ENCODE data around the gene RANBP3.
A peak's percentile ranks its signal among the peaks of the same experiment; 100 is the strongest.
"Not testable (repeated sequence)": the region's sequence is repeated elsewhere in the genome, so short reads cannot be mapped to it uniquely, and the experiment has no call there.

Gene RANBP3

DNA sequence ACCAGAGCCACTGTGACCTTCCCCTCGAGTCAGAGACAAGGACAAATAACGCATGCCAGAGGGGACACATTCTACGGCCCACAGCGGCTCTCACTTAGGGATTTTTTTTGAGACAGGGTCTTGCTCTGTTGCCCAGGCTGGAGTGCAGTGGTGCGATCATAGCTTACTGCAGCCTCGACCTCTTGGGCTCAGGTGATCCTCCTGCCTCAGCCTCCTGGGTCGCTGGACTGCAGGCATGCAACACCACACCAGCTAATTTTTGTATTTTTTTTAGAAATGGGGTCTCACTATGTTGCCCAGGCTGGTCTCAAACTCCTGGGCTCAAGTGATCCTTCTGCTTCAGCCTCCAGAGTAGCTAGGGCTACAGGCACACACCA lies 28.1 kb upstream of the RANBP3 start:
- DNase-seq = not testable (repeated sequence)

- DNase-seq = no peak
Observed at GRCh38 chr19:6005321-6006069, 27.6 kb upstream of the RANBP3 start.

DNA sequence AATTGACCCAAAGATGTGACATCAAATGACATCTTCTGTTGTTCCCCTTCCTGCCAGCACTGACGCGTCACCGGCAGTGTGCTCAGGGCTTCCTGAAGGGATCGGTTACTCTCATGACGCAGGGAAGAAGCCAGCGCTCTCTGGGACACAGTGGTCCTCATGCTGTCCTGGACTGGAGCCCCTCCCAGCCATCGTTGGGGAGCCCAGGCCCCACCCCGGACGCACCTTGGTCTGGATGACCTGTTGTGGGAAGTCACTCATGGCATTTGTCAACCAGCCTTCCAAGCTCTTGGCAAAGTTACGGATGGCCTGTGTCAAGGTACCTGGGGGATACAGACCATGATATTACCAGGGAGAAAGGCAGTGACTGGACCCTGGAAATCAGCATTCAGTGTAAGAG lies 26.0 kb upstream of the RANBP3 start:
- no peak for DNase-seq

- DNase-seq = no peak
Observed at GRCh38 chr19:6002591-6002990, 24.7 kb upstream of the RANBP3 start.

- no peak for DNase-seq
Observed at GRCh38 chr19:6000228-6000847, 22.4 kb upstream of the RANBP3 start.

GRCh38 chr19:5999693-6000092 lies 21.8 kb upstream of the RANBP3 start:
- no peak for DNase-seq

DNA sequence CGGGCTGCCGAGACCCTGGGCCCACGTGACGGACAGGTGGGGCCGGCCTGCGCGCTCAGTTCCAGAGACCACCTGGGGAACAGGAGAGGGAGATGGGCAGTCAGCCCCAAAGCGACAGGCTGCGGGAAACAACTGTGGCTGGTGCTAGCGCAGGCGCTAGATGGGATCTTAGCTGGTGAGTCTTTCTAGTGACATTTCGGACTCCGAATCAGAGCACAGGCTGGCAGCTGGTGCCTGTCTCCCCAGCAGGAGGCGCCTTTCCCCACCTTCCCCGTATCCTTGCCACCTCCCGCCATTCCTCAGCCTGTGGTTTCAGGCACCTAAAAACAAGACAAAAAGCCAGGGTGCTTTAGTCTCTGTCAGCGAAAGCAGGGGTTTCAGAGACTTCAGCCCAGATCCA lies 19.4 kb upstream of the RANBP3 start:
- DNase-seq = no peak

DNA sequence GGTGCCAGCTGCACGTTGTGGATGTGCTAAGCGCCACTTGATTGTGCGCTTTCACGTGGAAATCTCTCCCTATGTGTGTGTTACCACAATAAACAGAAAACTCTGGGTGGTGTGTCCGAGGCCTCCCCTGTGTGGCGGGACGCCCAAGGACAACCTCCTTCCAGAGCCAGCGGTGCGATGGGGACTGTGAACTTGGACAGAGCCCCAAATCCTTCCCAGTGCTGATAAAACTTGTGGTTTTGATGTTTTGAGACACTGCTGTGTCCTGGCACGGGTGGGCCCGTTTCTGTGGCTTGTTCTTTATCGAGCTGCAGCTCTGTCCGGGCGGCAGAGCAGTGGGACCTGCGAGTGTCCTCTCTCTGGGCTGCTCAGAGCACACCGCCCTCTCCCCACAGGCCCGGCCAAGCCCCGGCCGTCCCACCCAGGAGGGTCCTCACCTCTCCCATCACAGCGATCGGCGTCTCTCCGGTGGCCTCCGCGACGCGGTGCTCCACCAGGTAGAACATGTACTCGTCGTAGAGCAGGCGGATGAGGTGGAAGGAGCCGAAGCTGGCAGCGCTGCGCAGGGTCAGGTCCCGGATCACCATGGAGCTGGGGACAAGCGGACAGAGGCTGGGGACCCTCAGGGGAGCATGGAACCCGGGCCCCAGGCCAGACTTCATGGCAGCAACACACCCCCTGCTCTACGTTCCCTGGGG lies 18.8 kb upstream of the RANBP3 start:
- no peak for DNase-seq

GRCh38 chr19:5996102-5996501 lies 18.2 kb upstream of the RANBP3 start:
- DNase-seq = no peak

- DNase-seq = no peak
Observed at GRCh38 chr19:5995606-5996005, 17.7 kb upstream of the RANBP3 start.

DNA sequence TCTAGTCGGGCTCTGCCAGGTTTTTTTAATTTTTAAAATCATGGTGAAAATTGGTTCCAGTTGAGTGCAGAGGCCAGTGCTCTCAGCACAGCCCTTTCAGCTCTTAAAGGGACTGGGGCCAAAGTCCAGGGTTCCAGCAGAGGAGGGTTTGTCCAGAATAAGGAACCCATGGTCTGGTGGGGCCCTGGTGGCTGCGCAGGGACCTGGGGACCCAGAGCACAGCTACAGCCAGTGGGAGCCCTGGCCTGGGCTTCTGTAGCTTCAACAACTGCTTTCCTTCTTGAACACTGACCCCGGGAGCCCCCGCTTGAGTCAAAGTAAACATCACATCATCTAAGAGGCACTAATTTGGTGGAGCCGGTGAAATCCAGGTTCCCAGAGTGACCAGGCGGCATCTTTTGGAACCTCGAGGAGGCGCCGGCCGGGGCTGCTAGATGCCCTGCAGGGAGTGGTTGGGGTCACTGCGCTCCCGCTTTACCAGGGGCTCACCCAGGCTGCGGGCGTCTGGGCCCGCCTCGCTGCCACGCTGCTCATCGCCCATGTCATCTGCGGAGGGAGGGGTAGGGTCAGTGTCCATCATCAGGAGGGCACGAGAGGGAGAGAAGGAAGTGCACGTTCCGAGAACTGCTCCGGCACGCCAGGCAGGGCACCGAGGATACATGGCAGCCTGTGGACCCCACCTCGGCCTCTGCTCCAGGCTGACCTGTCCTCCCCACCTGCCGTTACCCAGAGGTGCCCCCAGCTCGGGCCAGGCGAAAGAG lies 16.6 kb upstream of the RANBP3 start:
- DNase-seq = no peak

DNA sequence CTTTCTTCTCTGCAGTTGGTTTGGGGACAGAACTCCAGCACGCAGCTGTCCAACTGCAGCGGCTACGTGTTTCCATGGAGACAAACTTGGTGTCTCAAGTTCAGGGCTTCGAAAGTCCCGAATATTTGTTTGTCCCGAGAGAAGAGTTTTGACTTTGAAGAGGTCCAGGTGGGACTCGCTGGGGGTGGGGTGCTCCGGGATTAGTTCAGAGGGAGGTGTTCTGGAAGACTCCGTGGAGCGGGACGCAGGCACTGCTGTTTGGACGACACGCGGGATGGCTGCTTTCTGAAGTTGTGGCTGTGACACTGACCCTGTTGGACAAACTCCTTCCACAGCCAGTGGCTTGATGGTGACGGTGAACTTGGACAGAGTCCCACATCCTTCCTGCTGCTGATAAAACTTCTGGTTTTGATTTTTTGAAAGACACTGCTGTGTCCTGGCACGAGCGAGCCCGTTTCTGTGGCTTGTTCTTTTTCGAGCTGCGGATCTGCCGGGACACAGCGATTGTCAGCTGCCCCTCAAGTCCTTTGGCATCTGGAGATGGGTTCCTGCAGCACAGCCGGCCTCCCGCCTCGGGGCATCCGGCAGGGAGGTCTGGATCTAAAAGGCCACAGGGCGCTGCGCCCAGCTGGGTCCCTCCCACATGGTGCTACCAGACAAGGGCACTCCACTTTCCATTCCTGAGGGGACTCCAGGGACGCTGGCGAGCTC lies 15.9 kb upstream of the RANBP3 start:
- no peak for DNase-seq

DNA sequence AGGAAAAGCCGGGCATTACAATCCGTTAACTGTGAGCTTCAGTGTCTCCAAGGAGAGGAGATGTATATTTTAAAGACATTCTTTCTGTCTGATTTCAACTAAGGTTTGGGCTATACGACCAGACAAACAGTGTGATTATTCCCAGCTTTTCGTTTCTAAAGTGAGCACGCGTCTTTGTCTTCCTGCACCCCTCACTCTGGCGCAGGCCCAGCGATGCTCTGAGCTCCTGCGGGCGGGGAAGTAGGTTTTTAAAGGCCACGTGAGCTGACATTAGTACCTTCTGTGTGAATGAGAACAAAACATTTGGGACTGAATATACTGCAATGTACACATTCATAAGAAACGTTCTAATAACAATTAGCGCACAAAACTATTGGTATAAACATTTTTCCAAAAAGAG lies 15.3 kb upstream of the RANBP3 start:
- DNase-seq = no peak

GRCh38 chr19:5992756-5993155 lies 14.8 kb upstream of the RANBP3 start:
- DNase-seq = no peak

DNA sequence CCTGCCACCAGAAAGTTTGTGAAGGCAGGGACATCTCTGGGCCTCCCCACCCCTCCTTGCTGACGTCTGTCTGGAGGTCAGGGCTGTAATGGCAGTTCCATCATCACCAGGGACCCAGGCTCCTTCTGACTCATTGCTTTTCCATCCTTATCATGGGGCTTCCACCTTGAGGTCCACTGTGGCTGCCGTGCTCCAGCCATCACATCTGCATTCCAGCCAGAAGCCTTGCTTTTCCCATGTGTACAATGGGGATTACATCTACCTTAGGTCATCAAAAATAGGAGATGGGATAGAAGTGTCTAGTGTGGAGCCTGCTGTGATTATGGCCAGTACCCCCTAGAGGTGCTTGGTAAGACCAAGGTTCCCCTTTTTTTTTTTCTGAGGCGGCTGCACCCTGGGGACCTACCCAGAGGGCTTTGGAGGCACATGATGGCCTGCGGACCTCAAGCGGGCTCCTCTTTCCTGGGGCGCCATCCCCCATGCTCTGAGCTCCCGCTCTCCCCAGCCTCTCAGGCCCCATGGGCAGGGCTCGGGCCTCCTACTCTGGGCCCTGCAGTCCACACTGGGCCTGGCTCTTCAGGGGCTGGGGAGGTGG lies 13.4 kb upstream of the RANBP3 start:
- DNase-seq = no peak

DNA sequence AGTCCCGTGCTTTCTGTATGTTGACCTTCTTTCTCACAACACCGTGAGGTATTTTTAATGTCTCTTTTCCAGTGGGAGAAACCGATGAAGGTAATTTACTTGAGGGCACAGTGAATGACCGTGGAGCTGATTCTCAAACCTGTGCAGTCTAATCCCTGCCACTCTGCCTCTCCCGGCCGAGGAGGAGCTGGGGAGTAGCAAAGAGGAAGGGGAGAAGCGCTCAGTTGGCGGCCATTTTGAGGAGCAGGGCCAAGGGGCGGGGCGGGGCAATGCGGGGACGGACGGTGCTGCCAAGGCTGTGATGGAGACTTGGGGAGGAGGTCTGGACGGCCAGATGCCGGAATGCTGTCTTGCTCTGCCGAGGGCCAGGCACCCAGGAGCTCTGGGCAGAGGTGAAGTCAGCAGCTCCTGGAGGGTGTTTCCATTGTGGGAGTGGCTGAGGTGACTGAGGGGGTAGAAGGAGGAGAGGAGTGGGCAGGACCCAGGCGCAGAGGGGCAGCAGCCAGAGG lies 12.4 kb upstream of the RANBP3 start:
- peak; percentile 68 for DNase-seq

DNA sequence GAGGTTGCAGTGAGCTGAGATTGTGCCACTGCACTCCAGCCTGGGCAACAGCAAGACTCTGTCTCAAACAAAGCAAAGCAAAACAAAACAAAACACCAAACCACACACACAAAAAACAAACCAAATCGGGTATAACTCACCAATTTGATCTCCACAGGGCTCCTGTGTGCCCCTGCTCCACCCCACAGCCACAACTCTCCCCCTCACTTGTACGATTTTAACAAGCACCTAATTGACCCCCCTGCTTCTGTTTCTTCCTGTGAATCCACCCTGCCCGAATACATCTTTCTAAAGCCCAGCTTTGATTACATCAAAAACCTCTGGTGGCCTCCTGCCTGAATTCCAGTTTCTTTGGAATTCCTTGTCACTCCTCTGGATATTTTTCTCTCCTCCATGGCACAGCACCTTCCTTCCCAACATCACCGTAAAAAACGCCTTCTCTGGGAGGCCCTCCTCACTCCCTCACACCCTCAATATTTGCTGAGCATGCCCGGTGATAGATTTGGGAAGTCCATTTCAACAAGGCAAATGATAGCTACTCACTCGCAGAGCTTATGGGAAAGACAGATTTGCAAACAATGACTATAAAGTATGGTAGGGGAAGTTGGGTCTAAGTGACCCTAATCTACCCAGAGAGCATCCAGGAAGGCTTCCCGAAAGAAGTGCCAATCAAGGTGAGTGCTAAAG lies 11.6 kb upstream of the RANBP3 start:
- no peak for DNase-seq

DNA sequence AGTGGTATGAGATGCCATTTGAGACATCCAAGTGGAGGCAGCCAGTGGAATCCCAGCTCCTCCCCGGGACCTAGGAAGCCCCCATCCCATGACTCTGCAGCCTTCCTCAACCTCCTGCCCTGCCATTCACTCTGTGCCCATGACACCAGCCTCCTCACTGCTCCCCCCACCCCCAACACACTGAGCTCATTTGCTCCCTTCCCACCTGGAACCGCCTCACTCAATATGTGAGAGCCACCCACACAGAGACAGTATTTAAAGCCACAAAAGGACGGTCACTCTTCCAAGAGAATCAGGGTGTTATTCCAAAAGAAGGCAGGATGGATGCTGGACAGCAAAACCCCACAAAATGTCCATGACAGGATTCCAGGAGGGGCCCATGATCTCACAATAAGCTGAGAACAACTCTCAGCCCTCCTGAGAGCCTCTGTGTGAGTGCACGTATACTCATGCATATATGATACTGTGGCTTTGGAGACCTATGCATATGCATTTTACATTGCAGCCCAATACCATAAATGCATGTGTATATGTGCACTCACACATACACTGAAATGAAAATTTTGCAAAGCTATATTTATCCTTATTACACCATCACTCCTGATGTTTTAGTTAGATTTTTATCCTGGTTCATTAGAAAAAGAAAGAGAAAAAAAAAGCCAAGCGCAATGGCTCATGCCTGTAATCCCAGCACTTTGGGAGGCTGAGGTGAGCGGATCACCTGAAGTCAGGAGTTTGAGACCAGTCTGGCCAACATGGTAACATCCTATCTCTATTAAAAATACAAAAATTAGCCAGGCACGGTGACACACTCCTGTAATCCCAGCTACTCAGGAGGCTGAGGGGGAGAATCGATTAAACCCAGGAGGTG lies 10.8 kb upstream of the RANBP3 start:
- DNase-seq = no peak

DNA sequence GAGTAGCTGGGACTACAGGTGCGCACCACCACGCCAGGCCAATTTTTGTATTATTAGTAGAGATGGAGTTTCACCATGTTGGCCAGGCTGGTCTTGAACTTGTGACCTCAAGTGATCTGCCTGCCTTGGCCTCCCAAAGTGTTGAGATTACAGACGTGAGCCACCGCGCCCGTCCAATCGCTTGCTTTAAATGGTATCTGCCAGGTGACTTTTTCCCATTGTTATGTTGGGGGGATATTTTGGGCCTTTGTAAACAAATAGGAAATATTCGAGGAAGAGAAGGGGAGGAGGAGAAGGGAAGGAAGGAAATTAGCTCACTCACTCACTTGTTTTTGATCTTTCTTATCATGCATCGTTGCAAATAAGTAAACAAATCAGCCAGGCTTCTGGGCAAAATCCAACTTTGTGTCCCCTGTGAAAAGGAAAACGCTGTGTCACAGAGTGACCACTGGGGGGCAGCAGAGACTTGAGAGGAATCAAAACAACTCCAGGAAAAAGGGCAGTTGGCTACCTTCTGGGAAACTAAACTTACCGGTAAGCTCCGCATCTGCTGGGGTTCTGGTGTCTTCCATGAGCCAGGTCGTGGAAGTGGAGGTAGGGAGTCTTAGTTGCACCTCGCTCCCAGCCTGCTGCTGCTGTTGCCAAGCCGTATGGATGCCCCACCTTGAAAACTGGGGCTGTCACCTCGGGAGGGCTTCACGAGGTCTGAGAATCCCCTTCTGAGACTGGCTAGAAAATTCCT lies 9.3 kb upstream of the RANBP3 start:
- peak; percentile 84 for DNase-seq

GRCh38 chr19:5985837-5986236 lies 7.9 kb upstream of the RANBP3 start:
- DNase-seq = not testable (repeated sequence)
